Ishikawa (cell line): ENCODE data around the gene CYP4F12.

Source experiments
- CEBPB ChIP-seq: IDR thresholded peaks from 2 replicates; pipeline ENCODE4 v1.6.1; 2012
- CREB1 ChIP-seq: IDR thresholded peaks from 2 replicates; pipeline ENCODE4 v1.6.1; 2012; ENCODE audit warnings: low read depth
- EP300 ChIP-seq: IDR thresholded peaks from 2 replicates; pipeline ENCODE4 v1.6.1; 2012; ENCODE audit warnings: borderline replicate concordance
- FOXM1 ChIP-seq: IDR thresholded peaks from 2 replicates; pipeline ENCODE4 v1.6.1; 2012; ENCODE audit warnings: low read depth, borderline replicate concordance
- MAX ChIP-seq: IDR thresholded peaks from 2 replicates; pipeline ENCODE4 v1.6.1; 2012
- NFIC ChIP-seq: IDR thresholded peaks from 2 replicates; pipeline ENCODE4 v1.6.1; 2012
- RAD21 ChIP-seq: IDR thresholded peaks from 2 replicates; pipeline ENCODE4 v1.6.1; 2012; ENCODE audit warnings: low read depth
- REST ChIP-seq: IDR thresholded peaks from 2 replicates; pipeline ENCODE4 v1.6.1; 2012; ENCODE audit warnings: low read depth, mild to moderate bottlenecking
- TAF1 ChIP-seq: IDR thresholded peaks from 2 replicates; pipeline ENCODE4 v1.6.1; 2012; ENCODE audit warnings: low read depth, mild to moderate bottlenecking
- TCF12 ChIP-seq: IDR thresholded peaks from 2 replicates; pipeline ENCODE4 v1.6.1; 2012; ENCODE audit warnings: low read depth
- TEAD4 ChIP-seq: IDR thresholded peaks from 2 replicates; pipeline ENCODE4 v1.6.1; 2012
- YY1 ChIP-seq: IDR thresholded peaks from 2 replicates; pipeline ENCODE4 v1.6.1; 2012; ENCODE audit warnings: low read depth

- TF ChIP-seq YY1 (no peak), MAX (no peak), CREB1 (no peak), EP300 (no peak), RAD21 (no peak), FOXM1 (no peak), NFIC (no peak), TCF12 (no peak), CEBPB (no peak), REST (no peak), TEAD4 (no peak), TAF1 (no peak)
These were observed 23.4 kb upstream of the CYP4F12 start for GRCh38 chr19:15649526-15649925.
